ENCODE results near the gene VOPP1. TPM values are rescaled to one million over a fixed set of nuclear protein-coding genes. Genes with fewer than 3 reads are reported as not detected.

The VOPP1 gene
- total RNA-seq, 1 donor from 2014 or later, result 155 TPM

GRCh38 chr7:55587687-55588378 is 15.5 kb upstream of the VOPP1 start:
- intact Hi-C loops (cut with micrococcal nuclease), result no loop called here

GRCh38 chr7:55582656-55583055 is 10.4 kb upstream of the VOPP1 start:
- intact Hi-C loops (cut with micrococcal nuclease), result loop anchor here (1.0 kb wide), 1 partner anchor 8 kb away; no protein-coding TSS in a partner anchor

- intact Hi-C loops (cut with micrococcal nuclease), result loop anchor here (10.0 kb wide), 2 partner anchors 822 to 1182 kb away; partner anchors contain the start of gene SEC61G
Observed at GRCh38 chr7:55576753-55577152, 4.5 kb upstream of the VOPP1 start.

- intact Hi-C loops (cut with micrococcal nuclease), result loop anchor here (10.0 kb wide), 2 partner anchors 821 to 1181 kb away; partner anchors contain the start of gene SEC61G
Observed at GRCh38 chr7:55575733-55576132, 3.4 kb upstream of the VOPP1 start.

- intact Hi-C loops (cut with micrococcal nuclease), result loop anchor here (10.0 kb wide), 2 partner anchors 820 to 1180 kb away; partner anchors contain the start of gene SEC61G
Observed at GRCh38 chr7:55575098-55575497, 2.8 kb upstream of the VOPP1 start.

GRCh38 chr7:55574051-55574717 is 1.9 kb upstream of the VOPP1 start:
- intact Hi-C loops (cut with micrococcal nuclease), result loop anchor here (1.0 to 10.0 kb wide), 9 partner anchors 8 to 1179 kb away; partner anchors contain the start of genes CCT6A, MRPS17, PSPH and SEC61G

- intact Hi-C loops (cut with micrococcal nuclease), result loop anchor here (1.0 to 10.0 kb wide), 8 partner anchors 20 to 1179 kb away; partner anchors contain the start of genes CCT6A, MRPS17, PSPH and SEC61G
Observed at GRCh38 chr7:55573234-55573900, 1.1 kb upstream of the VOPP1 start.

GRCh38 chr7:55571511-55572377 is 558 bp downstream of the VOPP1 start:
- intact Hi-C loops (cut with micrococcal nuclease), result loop anchor here (1.0 to 10.0 kb wide), 9 partner anchors 37 to 1177 kb away; partner anchors contain the start of genes CCT6A, MRPS17, PSPH and SEC61G

- intact Hi-C loops (cut with micrococcal nuclease), result loop anchor here (1.0 to 10.0 kb wide), 10 partner anchors 12 to 1176 kb away; partner anchors contain the start of genes CCT6A, MRPS17, PSPH and SEC61G
Observed at GRCh38 chr7:55570939-55571338, 1.4 kb downstream of the VOPP1 start.

- intact Hi-C loops (cut with micrococcal nuclease), result loop anchor here (1.0 to 10.0 kb wide), 8 partner anchors 11 to 1176 kb away; partner anchors contain the start of genes CCT6A, MRPS17, PSPH and SEC61G
Observed at GRCh38 chr7:55570218-55570873, 2.0 kb downstream of the VOPP1 start.

GRCh38 chr7:55569797-55570196 is 2.5 kb downstream of the VOPP1 start:
- intact Hi-C loops (cut with micrococcal nuclease), result loop anchor here (1.0 to 10.0 kb wide), 9 partner anchors 10 to 1175 kb away; partner anchors contain the start of genes CCT6A, MRPS17, PSPH and SEC61G

GRCh38 chr7:55569269-55569663 is 3.0 kb downstream of the VOPP1 start:
- intact Hi-C loops (cut with micrococcal nuclease), result loop anchor here (1.0 kb wide), 1 partner anchor 100 kb away; no protein-coding TSS in a partner anchor

- intact Hi-C loops (cut with micrococcal nuclease), result loop anchor here (1.0 kb wide), 1 partner anchor 99 kb away; no protein-coding TSS in a partner anchor
Observed at GRCh38 chr7:55568613-55569268, 3.6 kb downstream of the VOPP1 start.

GRCh38 chr7:55567571-55567970 is 4.7 kb downstream of the VOPP1 start:
- intact Hi-C loops (cut with micrococcal nuclease), result no loop called here

- intact Hi-C loops (cut with micrococcal nuclease), result no loop called here
Observed at GRCh38 chr7:55565681-55566080, 6.6 kb downstream of the VOPP1 start.

- intact Hi-C loops (cut with micrococcal nuclease), result no loop called here
Observed at GRCh38 chr7:55563596-55564325, 8.5 kb downstream of the VOPP1 start.

- intact Hi-C loops (cut with micrococcal nuclease), result no loop called here
Observed at GRCh38 chr7:55561690-55562089, 10.6 kb downstream of the VOPP1 start.
